A549 (cell line): ENCODE results near the gene ARID1B.

Experiments used
- CHD2 ChIP-seq: fragments of 150-350 bp; IDR thresholded peaks from 2 replicates; pipeline ENCODE4 v1.6.1; 2014; ENCODE audit warnings: low read length; ENCODE audit not compliant: partially characterized antibody
- CTCF ChIP-seq: fragments of >200 bp; sonication (Bioruptor Twin); formaldehyde crosslinking; IDR thresholded peaks from 3 replicates; pipeline ENCODE4 v1.5.1; 2016
- MAFK ChIP-seq: fragments of 450-650 bp; IDR thresholded peaks from 2 replicates; pipeline ENCODE4 v1.6.1; 2014; ENCODE audit not compliant: partially characterized antibody
- NFE2L2 ChIP-seq: fragments of 150-350 bp; conservative IDR thresholded peaks from 2 replicates; pipeline ENCODE4 v1.6.1; 2014; ENCODE audit warnings: low read length
- POLR2AphosphoS2 ChIP-seq: conservative IDR thresholded peaks from 2 replicates; pipeline ENCODE4 v1.6.1; 2012; ENCODE audit warnings: low read length, improper control_type of control experiment, inconsistent platforms
- ZSCAN20 ChIP-seq: fragments of 250-450 bp; sonication (Bioruptor Pico); IDR thresholded peaks from 2 replicates; pipeline ENCODE4 v1.8.0; 2022; ENCODE audit warnings: mild to moderate bottlenecking, moderate library complexity

DNA sequence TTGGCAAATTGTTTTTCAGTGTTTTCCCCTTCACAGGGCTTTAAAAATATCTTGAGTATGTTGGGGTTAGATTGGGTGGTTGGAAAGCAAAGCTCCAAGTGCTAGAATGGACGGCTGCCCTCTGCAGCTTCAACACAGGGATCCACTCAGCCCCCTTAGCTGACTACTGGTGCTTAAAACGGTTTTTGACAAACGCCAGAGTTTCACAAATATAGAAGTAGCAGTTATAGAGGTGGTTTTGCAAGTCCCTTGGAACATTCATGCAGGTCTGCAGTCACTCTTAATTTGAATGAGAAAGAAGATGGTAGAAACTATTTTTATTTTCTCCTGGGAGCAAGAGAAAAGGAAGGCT lies 175.9 kb downstream of the ARID1B start:
- no peak for TF ChIP-seq ZSCAN20 (CRISPR knock-in tag)
- no peak for TF ChIP-seq CTCF
- TF ChIP-seq POLR2AphosphoS2 = no peak
- no peak for TF ChIP-seq MAFK
- TF ChIP-seq NFE2L2 = no peak
- TF ChIP-seq CHD2 = no peak
